ENCODE data around the gene PACSIN2. TPM values are rescaled to one million over a fixed set of nuclear protein-coding genes. Genes with fewer than 3 reads are reported as not detected.
"Not testable (repeated sequence)": the region's sequence is repeated elsewhere in the genome, so short reads cannot be mapped to it uniquely, and the experiment has no call there.

The PACSIN2 gene
- total RNA-seq, 1 donor from 2014 or later: 46.2 TPM

DNA sequence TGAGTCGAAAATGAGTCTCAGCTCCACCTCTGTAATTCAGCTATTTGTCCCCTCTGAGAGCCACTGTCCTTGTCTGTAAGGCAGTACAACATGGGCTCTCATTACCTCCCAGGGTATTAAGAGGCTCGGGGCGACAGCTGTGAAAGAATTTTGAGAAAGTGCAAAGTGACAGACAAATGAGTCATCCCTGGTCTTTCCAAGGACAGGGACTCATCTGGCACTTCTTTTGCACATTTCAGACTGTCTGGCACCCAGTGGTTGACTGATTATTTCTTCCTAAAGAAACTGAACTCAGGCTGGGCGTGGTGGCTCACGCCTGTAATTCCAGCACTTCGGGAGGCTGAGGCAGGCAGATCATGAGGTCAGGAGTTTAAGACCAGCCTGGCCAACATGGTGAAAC is 95.8 kb downstream of the PACSIN2 start:
- no peak overlapping the region for H3K4me3 ChIP-seq
- H3K36me3 ChIP-seq: no peaks in the 10 kb centered on the region
- H3K9me3 ChIP-seq: no peaks in the 10 kb centered on the region
- H3K4me1 ChIP-seq: peaks cover 41% of the 10 kb centered on the region
- intact Hi-C loops (cut with DNase I): no loop called here
- no peak for TF ChIP-seq POLR2AphosphoS5 (IDR thresholded peaks at IDR 0.05; ENCODE audit: insufficient read depth in 1 of 2, low read depth in 1 of 2)
- no peak for TF ChIP-seq POLR2A (IDR thresholded peaks at IDR 0.05)
- TF ChIP-seq, protein P1, sequence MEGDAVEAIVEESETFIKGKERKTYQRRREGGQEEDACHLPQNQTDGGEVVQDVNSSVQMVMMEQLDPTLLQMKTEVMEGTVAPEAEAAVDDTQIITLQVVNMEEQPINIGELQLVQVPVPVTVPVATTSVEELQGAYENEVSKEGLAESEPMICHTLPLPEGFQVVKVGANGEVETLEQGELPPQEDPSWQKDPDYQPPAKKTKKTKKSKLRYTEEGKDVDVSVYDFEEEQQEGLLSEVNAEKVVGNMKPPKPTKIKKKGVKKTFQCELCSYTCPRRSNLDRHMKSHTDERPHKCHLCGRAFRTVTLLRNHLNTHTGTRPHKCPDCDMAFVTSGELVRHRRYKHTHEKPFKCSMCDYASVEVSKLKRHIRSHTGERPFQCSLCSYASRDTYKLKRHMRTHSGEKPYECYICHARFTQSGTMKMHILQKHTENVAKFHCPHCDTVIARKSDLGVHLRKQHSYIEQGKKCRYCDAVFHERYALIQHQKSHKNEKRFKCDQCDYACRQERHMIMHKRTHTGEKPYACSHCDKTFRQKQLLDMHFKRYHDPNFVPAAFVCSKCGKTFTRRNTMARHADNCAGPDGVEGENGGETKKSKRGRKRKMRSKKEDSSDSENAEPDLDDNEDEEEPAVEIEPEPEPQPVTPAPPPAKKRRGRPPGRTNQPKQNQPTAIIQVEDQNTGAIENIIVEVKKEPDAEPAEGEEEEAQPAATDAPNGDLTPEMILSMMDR (IDR thresholded peaks at IDR 0.05): no peak
- DNase-seq (ENCODE audit: extremely low spot score in 2 of 2): no peak
- H3K27ac ChIP-seq: no peak overlapping the region
- H3K27me3 ChIP-seq: no peaks in the 10 kb centered on the region

DNA sequence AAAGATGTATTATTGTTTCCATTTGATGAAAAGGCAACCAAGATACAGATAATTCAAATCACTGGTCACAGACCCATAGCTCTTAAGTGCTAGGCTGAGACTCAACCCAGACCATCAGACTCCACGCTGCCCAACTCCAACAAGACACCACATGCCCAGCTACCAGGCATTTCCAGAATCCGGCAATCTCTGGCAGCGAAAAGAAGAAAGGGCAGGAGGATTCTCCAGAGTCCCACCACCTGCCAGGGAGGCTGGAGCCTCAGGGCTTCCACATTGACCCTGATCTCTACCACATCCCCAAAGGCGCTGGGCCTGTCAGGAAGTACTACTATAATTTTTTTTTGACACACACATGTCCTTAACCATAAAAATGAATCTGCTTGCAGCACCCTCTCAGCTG is 96.4 kb downstream of the PACSIN2 start:
- Histone ChIP-seq H3K27ac (no peak overlapping the region), H3K27me3 (no peaks in the 10 kb centered on the region), H3K9me3 (no peaks in the 10 kb centered on the region), H3K4me1 (peaks cover 41% of the 10 kb centered on the region), H3K36me3 (no peaks in the 10 kb centered on the region), H3K4me3 (no peak overlapping the region)
- TF ChIP-seq, protein P1 (IDR thresholded peaks at IDR 0.05): no peak
- no peak for TF ChIP-seq POLR2AphosphoS5 (IDR thresholded peaks at IDR 0.05; ENCODE audit: insufficient read depth in 1 of 2, low read depth in 1 of 2)
- no peak for TF ChIP-seq POLR2A (IDR thresholded peaks at IDR 0.05)
- DNase-seq (ENCODE audit: extremely low spot score in 2 of 2): no peak
- intact Hi-C loops (cut with DNase I): no loop called here

DNA sequence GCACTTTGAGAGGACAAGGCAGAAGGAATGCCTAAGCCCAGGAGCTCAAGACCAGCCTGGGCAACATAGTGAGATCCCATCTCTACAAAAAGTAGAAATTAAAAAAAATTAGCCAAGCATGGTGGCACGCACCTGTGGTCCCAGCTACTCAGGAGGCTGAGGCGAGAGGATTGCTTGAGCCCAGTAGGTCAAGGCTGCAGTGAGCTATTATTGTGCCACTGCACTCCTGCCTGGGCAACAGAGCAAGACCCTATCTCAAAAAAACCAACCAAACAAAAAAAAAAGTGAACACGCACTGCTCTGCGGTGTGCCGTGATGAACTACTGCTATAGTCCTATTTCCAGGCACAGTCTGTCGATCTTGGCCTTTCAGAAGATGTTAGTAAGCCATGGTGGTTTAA is 97.6 kb downstream of the PACSIN2 start:
- H3K27me3 ChIP-seq; DNase-seq (ENCODE audit: extremely low spot score in 2 of 2); H3K4me3 ChIP-seq; intact Hi-C loops (cut with DNase I); H3K36me3 ChIP-seq; H3K27ac ChIP-seq; H3K9me3 ChIP-seq: not testable (repeated sequence)
- H3K4me1 ChIP-seq: peaks cover 33% of the 10 kb centered on the region

DNA sequence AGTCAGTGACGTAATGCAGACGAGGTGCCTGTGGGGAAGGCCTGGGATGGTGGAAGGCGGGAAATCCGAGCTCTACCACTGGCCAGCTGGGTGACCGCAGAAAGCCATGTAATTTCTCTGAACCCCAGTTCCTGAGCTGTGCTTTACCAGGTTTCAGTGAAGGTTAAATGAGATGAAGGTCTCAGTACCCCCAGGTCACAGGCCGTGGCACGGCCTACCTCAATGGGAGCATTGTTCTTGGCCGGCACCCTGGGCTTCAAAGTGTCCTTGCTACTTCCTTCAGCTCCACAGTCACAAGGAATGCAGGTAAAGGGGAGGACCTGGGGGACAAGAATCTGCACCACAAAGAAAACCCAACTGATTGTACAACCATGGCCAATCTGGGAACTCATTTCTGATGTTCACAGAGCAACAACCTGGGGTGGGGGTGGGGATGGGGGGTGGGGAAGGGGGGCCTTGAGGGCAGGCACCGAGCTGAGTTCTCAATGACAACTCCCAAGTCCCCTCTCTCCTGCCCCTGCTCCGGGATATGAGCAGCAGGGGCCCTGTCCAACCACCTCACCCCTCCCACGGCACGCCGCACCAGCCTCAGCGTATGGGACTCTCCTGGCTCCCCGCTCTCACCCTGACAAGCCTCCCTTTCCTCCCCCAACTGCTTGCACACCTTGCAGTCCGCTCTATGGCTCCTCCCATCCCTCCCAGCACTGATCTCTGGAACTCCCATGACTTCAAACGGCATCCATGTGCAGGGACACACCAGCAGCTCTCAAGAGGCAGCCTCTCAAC is 98.8 kb downstream of the PACSIN2 start:
- no peak overlapping the region for H3K4me3 ChIP-seq
- intact Hi-C loops (cut with DNase I): no loop called here
- peaks cover 22% of the 10 kb centered on the region for H3K4me1 ChIP-seq
- H3K9me3 ChIP-seq: no peaks in the 10 kb centered on the region
- H3K36me3 ChIP-seq: no peaks in the 10 kb centered on the region
- DNase-seq (ENCODE audit: extremely low spot score in 2 of 2): no peak
- TF ChIP-seq POLR2A (IDR thresholded peaks at IDR 0.05): no peak
- TF ChIP-seq, protein P1 (IDR thresholded peaks at IDR 0.05): no peak
- TF ChIP-seq POLR2AphosphoS5 (IDR thresholded peaks at IDR 0.05; ENCODE audit: insufficient read depth in 1 of 2, low read depth in 1 of 2): no peak
- H3K27me3 ChIP-seq: no peaks in the 10 kb centered on the region
- no peak overlapping the region for H3K27ac ChIP-seq

DNA sequence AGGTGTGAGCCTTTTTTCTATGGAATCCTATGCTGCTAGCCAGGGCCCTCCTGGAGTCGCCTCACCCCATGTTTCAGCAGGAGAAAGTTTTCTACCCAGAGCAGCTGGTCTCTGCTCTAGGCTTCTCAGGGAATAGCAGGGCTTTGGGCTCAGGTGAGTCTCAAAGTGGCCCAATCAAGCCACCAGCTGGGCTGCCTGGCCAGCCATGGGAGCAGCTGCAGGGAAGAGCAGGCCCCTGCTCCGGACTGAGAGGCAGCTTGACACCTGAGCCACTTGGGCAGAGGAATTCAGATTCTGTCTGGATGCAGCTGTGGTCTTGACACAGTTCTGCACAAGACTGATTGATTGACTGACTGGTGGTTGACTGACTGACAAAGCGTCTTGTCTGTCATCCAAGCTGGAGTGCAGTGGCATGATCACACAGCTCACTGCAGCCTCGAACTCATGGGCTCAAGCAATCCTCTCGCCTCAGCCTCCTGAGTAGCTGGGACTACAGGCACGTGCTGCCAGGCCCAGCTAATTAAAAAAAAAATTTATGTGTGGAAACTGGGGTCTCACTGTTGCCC is 100.4 kb downstream of the PACSIN2 start:
- H3K4me1 ChIP-seq: peaks cover 19% of the 10 kb centered on the region
- DNase-seq (ENCODE audit: extremely low spot score in 2 of 2): no peak

More for the DNA sequence above, 100.4 kb downstream of the PACSIN2 start:
- Histone ChIP-seq H3K27me3 (no peaks in the 10 kb centered on the region), H3K9me3 (no peaks in the 10 kb centered on the region), H3K36me3 (no peaks in the 10 kb centered on the region), H3K27ac (no peak overlapping the region), H3K4me3 (no peak overlapping the region)
- intact Hi-C loops (cut with DNase I): no loop called here
- TF ChIP-seq POLR2A (IDR thresholded peaks at IDR 0.05): no peak
- TF ChIP-seq, protein P1 (IDR thresholded peaks at IDR 0.05): no peak
- no peak for TF ChIP-seq POLR2AphosphoS5 (IDR thresholded peaks at IDR 0.05; ENCODE audit: insufficient read depth in 1 of 2, low read depth in 1 of 2)
